HepG2 (cell line): ENCODE results near the gene KIAA0930.

Experiments used
- CENPBD1 ChIP-seq: sonication (generic); formaldehyde crosslinking; IDR thresholded peaks from 2 replicates; pipeline ENCODE4 v1.8.0; 2022; ENCODE audit warnings: missing genetic modification reagents, low read depth, mild to moderate bottlenecking, borderline replicate concordance
- CREM ChIP-seq, 2 experiments: sonication (generic) in 1 of 2; formaldehyde crosslinking in 1 of 2; IDR thresholded peaks; 2 replicates each; pipeline versions ENCODE4 v1.4.0 to v1.6.1; 2016 to 2020; ENCODE audit warnings: antibody characterized with exemption in 1 of 2, mild to moderate bottlenecking in 1 of 2, missing genetic modification reagents in 1 of 2
- CTCF ChIP-seq: sonication (generic); formaldehyde crosslinking; IDR thresholded peaks from 2 replicates; pipeline ENCODE4 v1.5.0; 2020; ENCODE audit warnings: mild to moderate bottlenecking, missing genetic modification reagents, moderate library complexity
- EP300 ChIP-seq, 3 experiments: sonication (generic) in 1 of 3; formaldehyde crosslinking in 1 of 3; IDR thresholded peaks; 2 replicates each; pipeline versions ENCODE4 v1.5.1 to v1.6.1; 2011 to 2020; ENCODE audit warnings: low read depth in 2 of 3, low read length in 2 of 3, borderline replicate concordance in 1 of 3, improper control_type of control experiment in 1 of 3, mild to moderate bottlenecking in 1 of 3, missing genetic modification reagents in 1 of 3, moderate library complexity in 1 of 3
- NCOA1 ChIP-seq: sonication (generic); formaldehyde crosslinking; IDR thresholded peaks from 2 replicates; pipeline ENCODE4 v1.9.0; 2021; ENCODE audit warnings: missing genetic modification reagents
- PATZ1 ChIP-seq: sonication (generic); formaldehyde crosslinking; IDR thresholded peaks from 2 replicates; pipeline ENCODE4 v1.4.0; 2020; ENCODE audit warnings: missing genetic modification reagents
- POLR2AphosphoS5 ChIP-seq: IDR thresholded peaks from 2 replicates; pipeline ENCODE4 v1.6.1; 2012; ENCODE audit warnings: low read depth, low read length
- SIN3A ChIP-seq: IDR thresholded peaks from 2 replicates; pipeline ENCODE4 v1.6.1; 2011; ENCODE audit warnings: low read depth, mild to moderate bottlenecking, control low read depth, low read length, borderline replicate concordance
- ZBTB7A ChIP-seq: sonication (generic); formaldehyde crosslinking; IDR thresholded peaks from 2 replicates; pipeline ENCODE4 v1.8.0; 2022; ENCODE audit warnings: mild to moderate bottlenecking, missing genetic modification reagents
- ZNF33B ChIP-seq: sonication (generic); formaldehyde crosslinking; IDR thresholded peaks from 2 replicates; pipeline ENCODE4 v1.5.1; 2020; ENCODE audit warnings: mild to moderate bottlenecking, missing genetic modification reagents
- ZNF609 ChIP-seq: sonication (generic); formaldehyde crosslinking; IDR thresholded peaks from 2 replicates; pipeline ENCODE4 v1.4.0; 2020; ENCODE audit warnings: mild to moderate bottlenecking, missing genetic modification reagents, borderline replicate concordance

- no peak for TF ChIP-seq CTCF
- TF ChIP-seq ZNF33B = no peak
- TF ChIP-seq CREM (IDR thresholded peaks at IDR 0.05) = no peak
- no peak for TF ChIP-seq CREM (CRISPR knock-in tag; IDR thresholded peaks at IDR 0.05)
- no peak for TF ChIP-seq ZBTB7A (CRISPR knock-in tag)
- TF ChIP-seq PATZ1 (CRISPR knock-in tag) = no peak
- TF ChIP-seq NCOA1 (CRISPR knock-in tag) = no peak
- TF ChIP-seq EP300 (IDR thresholded peaks at IDR 0.05; ENCODE audit: low read depth in 2 of 2, low read length in 2 of 2) = no peak
- no peak for TF ChIP-seq EP300 (CRISPR knock-in tag; IDR thresholded peaks at IDR 0.05; ENCODE audit: borderline replicate concordance)
- TF ChIP-seq ZNF609 (CRISPR knock-in tag) = no peak
- no peak for TF ChIP-seq POLR2AphosphoS5
- TF ChIP-seq SIN3A = no peak
- no peak for TF ChIP-seq CENPBD1 (CRISPR knock-in tag)
Measured at GRCh38 chr22:45172881-45173585, 67.7 kb downstream of the KIAA0930 start.
